HepG2 (cell line): ENCODE results near the gene POU3F1. TPM values are rescaled to one million over a fixed set of nuclear protein-coding genes. Genes with fewer than 3 reads are reported as not detected.

Experiments used
- ATAC-seq: fragments of 200-7000 bp; cut with Tn5 transposase; 3 replicates; pipeline ENCODE4 v1.9.1; 2020; ENCODE audit warnings: mild to moderate bottlenecking, moderate library complexity
- BruUV-seq: library from RNA; stranded (reverse); fragments of 400-500 nt; replicated peaks from 2 replicates; lab custom pipeline; 2021; lab: Mats Ljungman, UMichigan
- CTCF ChIA-PET: fragments of 300-600 bp; formaldehyde crosslinking; extraction: SDS; loops from one replicate; lab custom pipeline; 2021; ENCODE audit warnings: low total read pairs, inconsistent platforms, low intra/inter-chr PET ratio; lab: Yijun Ruan, JAX
- POLR2A ChIA-PET: fragments of 350-600 bp; sonication (Branson Sonifier 250); formaldehyde crosslinking; loops from one replicate; lab custom pipeline; 2020; ENCODE audit warnings: antibody characterized with exemption, inconsistent platforms; lab: Yijun Ruan, JAX
- DNase-seq: peaks from one replicate; pipeline ENCODE4 v3.0.0-alpha.2; 2015; ENCODE audit warnings: low spot score
- FAIRE-seq: peaks from 3 replicates; lab custom pipeline; 2011; peaks lifted over from hg19 to GRCh38; lab: Jason Lieb, UNC
- H2AFZ ChIP-seq: one replicate; pipeline ENCODE4 v1.6.1; 2011; ENCODE audit warnings: low read length, inconsistent platforms
- H3K27ac ChIP-seq: fragments of 300-600 bp; 3 replicates; pipeline ENCODE4 v1.8.0; 2011; ENCODE audit warnings: mixed run types, mild to moderate bottlenecking, mixed read lengths, low read length, inconsistent platforms; ENCODE audit not compliant: insufficient read depth; ENCODE audit errors: extremely low read length
- H3K27me3 ChIP-seq, 2 experiments: fragments of 200-600 bp in 1 of 2; 2 replicates in 1 of 2; 3 replicates in 1 of 2; pipeline versions ENCODE4 v1.6.0 to v1.8.0; 2011; ENCODE audit warnings: low read length in 2 of 2, mild to moderate bottlenecking in 2 of 2, moderate library complexity in 2 of 2, inconsistent platforms in 1 of 2; ENCODE audit not compliant: insufficient read depth in 2 of 2, control insufficient read depth in 1 of 2
- H3K36me3 ChIP-seq, 2 experiments: fragments of 200-600 bp in 1 of 2; replicated peaks in 1 of 2; 2 replicates in 1 of 2; 3 replicates in 1 of 2; pipeline versions ENCODE4 v1.5.1 to v1.8.0; 2011; ENCODE audit warnings: low read length in 2 of 2, inconsistent platforms in 1 of 2; ENCODE audit not compliant: insufficient read depth in 2 of 2, control insufficient read depth in 1 of 2
- H3K4me1 ChIP-seq: 2 replicates; pipeline ENCODE4 v1.5.1; 2012; ENCODE audit warnings: low read length, inconsistent platforms; ENCODE audit not compliant: insufficient read depth
- H3K4me2 ChIP-seq: 2 replicates; pipeline ENCODE4 v1.6.0; 2011; ENCODE audit warnings: low read depth, low read length, inconsistent platforms
- H3K4me3 ChIP-seq, 3 experiments: fragments of 200-600 bp in 1 of 3; sonication (generic), shearing (Covaris generic) in 1 of 3; replicated peaks in 1 of 3; 2 replicates each; pipeline ENCODE4 v1.5.1; 2011 to 2016; ENCODE audit warnings: low read length in 3 of 3, inconsistent platforms in 2 of 3, low read depth in 2 of 3, mild to moderate bottlenecking in 2 of 3, control low read depth in 1 of 3, mixed read lengths in 1 of 3; ENCODE audit not compliant: insufficient read depth in 1 of 3
- H3K79me2 ChIP-seq: one replicate; pipeline ENCODE4 v1.6.1; 2011; ENCODE audit warnings: low read length, inconsistent platforms; ENCODE audit not compliant: insufficient read depth
- H3K9ac ChIP-seq: 2 replicates; pipeline ENCODE4 v1.6.0; 2011; ENCODE audit warnings: mild to moderate bottlenecking, low read depth, low read length, inconsistent platforms; ENCODE audit not compliant: insufficient read depth
- H3K9me3 ChIP-seq: 2 replicates; pipeline ENCODE4 v1.5.1; 2012; ENCODE audit warnings: mild to moderate bottlenecking, low read length
- H4K20me1 ChIP-seq: 2 replicates; pipeline ENCODE4 v1.6.0; 2011; ENCODE audit warnings: inconsistent platforms, mild to moderate bottlenecking, low read length, moderate library complexity; ENCODE audit not compliant: insufficient read depth
- KDM4B ChIP-seq: sonication (generic); formaldehyde crosslinking; IDR thresholded peaks from 2 replicates; pipeline ENCODE4 v1.4.0; 2020; ENCODE audit warnings: missing genetic modification reagents
- MTF1 ChIP-seq: sonication (generic); formaldehyde crosslinking; IDR thresholded peaks from 2 replicates; pipeline ENCODE4 v1.5.0; 2020; ENCODE audit warnings: missing genetic modification reagents
- MTF2 ChIP-seq: sonication (generic); formaldehyde crosslinking; IDR thresholded peaks from 2 replicates; pipeline ENCODE4 v1.5.0; 2020; ENCODE audit warnings: missing genetic modification reagents, borderline replicate concordance
- NFE2L2 ChIP-seq: fragments of 150-350 bp; IDR thresholded peaks from 2 replicates; pipeline ENCODE4 v1.6.1; 2014; ENCODE audit warnings: low read length
- NFIC ChIP-seq: IDR thresholded peaks from 2 replicates; pipeline ENCODE4 v1.6.1; 2012; ENCODE audit warnings: mild to moderate bottlenecking, low read length, inconsistent platforms
- ZNF552 ChIP-seq: sonication (generic); formaldehyde crosslinking; IDR thresholded peaks from 2 replicates; pipeline ENCODE4 v1.9.0; 2022; ENCODE audit warnings: missing genetic modification reagents, mild to moderate bottlenecking, borderline replicate concordance
- WGBS: methylation state at CpG from one replicate; pipeline ENCODE4 v1.1.6; 2017; ENCODE audit warnings: low lambda C conversion rate; 5-methylcytosine and 5-hydroxymethylcytosine counted together
- in situ Hi-C: cut with HindIII; loops from 2 replicates; pipeline ENCODE4 v1.10.0; 2017; ENCODE audit warnings: low pct_unique_long_range_greater_than_20kb; ENCODE audit not compliant: extremely low pct_ligation_motif_present
- intact Hi-C: fragments of 100-400 bp; cut with micrococcal nuclease; formaldehyde crosslinking; loops from one replicate; pipeline ENCODE4 v1.10.0; 2022; ENCODE audit not compliant: unreplicated experiment
- polyA plus RNA-seq, 8 experiments: library from polyadenylated mRNA; depleted of rRNA in 3 of 8; stranded (reverse) in 7 of 8; unstranded in 1 of 8; fragments of >200 nt; fragmentation: Illumina TruSeq in 4 of 8; extraction: Trizol in 4 of 8; gene quantifications; 2 replicates each; pipeline versions ENCODE4 v1.2.1 to v1.2.3, GENCODE V29; 2011 to 2016; ENCODE audit warnings: low read depth in 4 of 8, missing spikeins in 1 of 8, mixed read lengths in 1 of 8; ENCODE audit not compliant: insufficient read depth in 1 of 8
- total RNA-seq, 5 experiments: library from RNA; depleted of rRNA; stranded (reverse); fragments of >200 nt; fragmentation: Illumina TruSeq; extraction: Trizol; gene quantifications; 2 replicates each; pipeline ENCODE4 v1.2.3, GENCODE V29; 2016; ENCODE audit warnings: low read depth in 1 of 5
- TF ChIP-seq, protein P1 (sequence below): IDR thresholded peaks from 2 replicates; pipeline ENCODE4 v1.6.1; 2012; ENCODE audit warnings: low read depth, low read length, improper control_type of control experiment
- TF ChIP-seq, protein P2 (sequence below): IDR thresholded peaks from 2 replicates; pipeline ENCODE4 v1.4.0; 2020; ENCODE audit warnings: mild to moderate bottlenecking, missing genetic modification reagents

Gene POU3F1
- total and polyA plus RNA-seq, 2 of the 13 experiments (the other 11 are each of a cell fraction or from before 2014, with no cell fraction given), result not detected

DNA sequence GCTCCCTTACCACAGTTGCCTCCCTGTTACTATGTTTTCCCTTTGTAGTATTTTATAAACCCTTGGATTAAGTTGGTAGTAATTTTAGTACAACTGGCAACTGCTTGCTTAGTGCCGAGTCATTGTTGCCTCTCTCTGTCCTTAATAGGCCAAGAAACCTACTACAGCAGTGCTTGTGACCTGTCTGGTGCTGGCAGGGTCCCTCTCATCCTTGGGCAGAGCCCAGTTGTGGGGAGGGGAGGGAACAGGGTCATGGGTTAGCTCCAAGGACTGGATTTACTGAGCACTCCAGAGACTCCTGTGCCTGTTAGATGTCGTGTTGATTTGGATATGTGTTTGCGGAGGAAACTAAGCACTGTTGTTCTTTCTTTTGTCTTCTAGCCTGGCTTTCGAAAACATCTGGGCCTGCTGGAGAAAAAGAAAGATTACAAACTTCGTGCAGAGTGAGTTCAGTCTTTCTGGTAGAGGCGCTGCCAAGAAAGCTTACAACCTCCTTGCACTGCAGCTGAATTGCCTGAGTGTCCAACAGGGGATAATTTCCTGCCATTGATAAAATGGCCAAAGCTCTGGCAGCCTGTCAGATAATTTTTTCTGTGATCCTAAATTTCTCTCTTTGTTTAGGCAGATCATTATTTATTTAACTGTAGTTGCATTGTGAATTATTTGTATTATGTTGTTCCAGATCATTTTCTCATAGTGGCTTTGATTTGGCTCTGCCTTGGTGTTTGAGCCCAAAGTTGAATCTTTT, 30.4 kb downstream of the POU3F1 start:
- no peaks in the 10 kb centered on the region; the same call in 1 of the 2 replicates for H4K20me1 ChIP-seq
- WGBS, result 96% methylated on average over 6 of the region's 6 CpGs
- no TSS peak for BruUV-seq
- H3K4me1 ChIP-seq, result peaks cover 39% of the 10 kb centered on the region
- H3K4me3 ChIP-seq, result no peak overlapping the region
- intact Hi-C loops (no loop called here), in situ Hi-C loops (no loop called here)
- CTCF ChIA-PET, result interaction anchor here (1.2 to 1.7 kb wide), 2 partner anchors 26 to 125 kb away, joined by 4 to 6 read pairs; partner anchors contain the start of gene SF3A3
- FAIRE-seq (no peak), DNase-seq (no peak), ATAC-seq (no peak)
- no peak overlapping the region for H3K4me2 ChIP-seq
- no peaks in the 10 kb centered on the region; a peak in 1 of 5 replicates for H3K27me3 ChIP-seq
- TF ChIP-seq MTF1 (CRISPR knock-in tag) (no peak), NFE2L2 (0 out of 2 replicates have a peak, but pooled peaks have one; percentile 53)
- H3K9me3 ChIP-seq, result no peaks in the 10 kb centered on the region
- H2AFZ ChIP-seq, result no peak overlapping the region
- peaks cover 7 to 60% of the 10 kb centered on the region in 2 experiments for H3K36me3 ChIP-seq
- H3K79me2 ChIP-seq, result peaks cover 31% of the 10 kb centered on the region
- no peak overlapping the region for H3K9ac ChIP-seq
- POLR2A ChIA-PET, result no interaction called here
- H3K27ac ChIP-seq, result peak overlapping the region; percentile 27

DNA sequence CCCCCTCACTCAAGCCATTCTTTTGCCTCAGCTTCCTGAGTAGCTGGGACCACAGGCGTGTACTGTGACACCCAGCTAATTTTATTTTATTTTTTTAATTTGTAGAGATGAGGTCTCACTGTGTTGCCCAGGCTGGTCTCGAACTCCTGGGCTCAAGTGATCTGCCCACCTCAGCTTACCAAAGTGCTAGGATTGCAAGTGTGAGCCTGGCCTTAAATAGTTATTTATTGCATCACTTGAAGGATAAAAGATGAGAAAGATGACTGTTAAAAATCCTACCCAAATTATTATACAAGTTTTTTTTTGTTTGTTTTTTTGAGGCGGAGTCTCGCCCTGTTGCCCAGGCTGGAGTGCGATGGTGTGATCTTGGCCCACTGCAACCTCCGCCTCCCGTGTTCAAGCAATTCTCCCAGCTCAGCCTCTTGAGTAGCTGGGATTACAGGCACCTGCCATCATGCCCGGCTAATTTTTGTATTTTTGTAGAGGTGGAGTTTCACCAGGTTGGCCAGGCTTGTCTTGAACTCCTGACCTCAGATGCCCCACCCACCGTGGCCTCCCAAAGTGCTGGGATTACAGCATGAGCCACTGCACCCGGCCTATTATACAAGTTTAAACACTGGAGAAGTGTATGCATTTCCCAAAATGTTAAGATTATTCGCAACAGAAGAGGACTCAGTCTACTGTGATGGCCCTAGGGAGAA, 31.7 kb downstream of the POU3F1 start:
- intact Hi-C loops, result no loop called here

More for the DNA sequence above, 31.7 kb downstream of the POU3F1 start:
- Histone ChIP-seq H3K4me2 (peak overlapping the region; percentile 92; the same call in 1 of the 2 replicates), H3K9me3 (no peaks in the 10 kb centered on the region), H3K36me3 (peaks cover 5 to 48% of the 10 kb centered on the region in 2 experiments), H3K27ac (no peak overlapping the region), H2AFZ (no peak overlapping the region), H4K20me1 (no peaks in the 10 kb centered on the region; the same call in 1 of the 2 replicates), H3K27me3 (no peaks in the 10 kb centered on the region; a peak in 1 of 5 replicates), H3K4me1 (peaks cover 39% of the 10 kb centered on the region), H3K4me3 (no peak overlapping the region), H3K79me2 (peaks cover 31% of the 10 kb centered on the region)
- ATAC-seq, result no peak
- in situ Hi-C loops, result no loop called here
- FAIRE-seq, result no peak
- 82% methylated on average over 11 of the region's 11 CpGs for WGBS
- CTCF ChIA-PET, result no interaction called here
- BruUV-seq, result no TSS peak
- DNase-seq, result no peak
- TF ChIP-seq ZNF552 (CRISPR knock-in tag) (no peak), KDM4B (CRISPR knock-in tag) (no peak), MTF2 (no peak), NFIC (no peak)
- TF ChIP-seq, protein P1, sequence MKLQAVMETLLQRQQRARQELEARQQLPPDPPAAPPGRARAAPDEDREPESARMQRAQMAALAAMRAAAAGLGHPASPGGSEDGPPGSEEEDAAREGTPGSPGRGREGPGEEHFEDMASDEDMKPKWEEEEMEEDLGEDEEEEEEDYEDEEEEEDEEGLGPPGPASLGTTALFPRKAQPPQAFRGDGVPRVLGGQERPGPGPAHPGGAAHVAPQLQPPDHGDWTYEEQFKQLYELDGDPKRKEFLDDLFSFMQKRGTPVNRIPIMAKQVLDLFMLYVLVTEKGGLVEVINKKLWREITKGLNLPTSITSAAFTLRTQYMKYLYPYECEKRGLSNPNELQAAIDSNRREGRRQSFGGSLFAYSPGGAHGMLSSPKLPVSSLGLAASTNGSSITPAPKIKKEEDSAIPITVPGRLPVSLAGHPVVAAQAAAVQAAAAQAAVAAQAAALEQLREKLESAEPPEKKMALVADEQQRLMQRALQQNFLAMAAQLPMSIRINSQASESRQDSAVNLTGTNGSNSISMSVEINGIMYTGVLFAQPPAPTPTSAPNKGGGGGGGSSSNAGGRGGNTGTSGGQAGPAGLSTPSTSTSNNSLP, result no peak
- TF ChIP-seq, protein P2, sequence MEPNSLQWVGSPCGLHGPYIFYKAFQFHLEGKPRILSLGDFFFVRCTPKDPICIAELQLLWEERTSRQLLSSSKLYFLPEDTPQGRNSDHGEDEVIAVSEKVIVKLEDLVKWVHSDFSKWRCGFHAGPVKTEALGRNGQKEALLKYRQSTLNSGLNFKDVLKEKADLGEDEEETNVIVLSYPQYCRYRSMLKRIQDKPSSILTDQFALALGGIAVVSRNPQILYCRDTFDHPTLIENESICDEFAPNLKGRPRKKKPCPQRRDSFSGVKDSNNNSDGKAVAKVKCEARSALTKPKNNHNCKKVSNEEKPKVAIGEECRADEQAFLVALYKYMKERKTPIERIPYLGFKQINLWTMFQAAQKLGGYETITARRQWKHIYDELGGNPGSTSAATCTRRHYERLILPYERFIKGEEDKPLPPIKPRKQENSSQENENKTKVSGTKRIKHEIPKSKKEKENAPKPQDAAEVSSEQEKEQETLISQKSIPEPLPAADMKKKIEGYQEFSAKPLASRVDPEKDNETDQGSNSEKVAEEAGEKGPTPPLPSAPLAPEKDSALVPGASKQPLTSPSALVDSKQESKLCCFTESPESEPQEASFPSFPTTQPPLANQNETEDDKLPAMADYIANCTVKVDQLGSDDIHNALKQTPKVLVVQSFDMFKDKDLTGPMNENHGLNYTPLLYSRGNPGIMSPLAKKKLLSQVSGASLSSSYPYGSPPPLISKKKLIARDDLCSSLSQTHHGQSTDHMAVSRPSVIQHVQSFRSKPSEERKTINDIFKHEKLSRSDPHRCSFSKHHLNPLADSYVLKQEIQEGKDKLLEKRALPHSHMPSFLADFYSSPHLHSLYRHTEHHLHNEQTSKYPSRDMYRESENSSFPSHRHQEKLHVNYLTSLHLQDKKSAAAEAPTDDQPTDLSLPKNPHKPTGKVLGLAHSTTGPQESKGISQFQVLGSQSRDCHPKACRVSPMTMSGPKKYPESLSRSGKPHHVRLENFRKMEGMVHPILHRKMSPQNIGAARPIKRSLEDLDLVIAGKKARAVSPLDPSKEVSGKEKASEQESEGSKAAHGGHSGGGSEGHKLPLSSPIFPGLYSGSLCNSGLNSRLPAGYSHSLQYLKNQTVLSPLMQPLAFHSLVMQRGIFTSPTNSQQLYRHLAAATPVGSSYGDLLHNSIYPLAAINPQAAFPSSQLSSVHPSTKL (CRISPR knock-in tag), result no peak
- TF ChIP-seq, all 625 proteins: peak for 0
- peak overlapping the region; percentile 95; the same call in 1 of the 2 replicates for H3K9ac ChIP-seq
- POLR2A ChIA-PET, result interaction anchor here (0.8 to 3.0 kb wide), 3 partner anchors 11 to 25 kb away, joined by 3 to 10 read pairs (median 6); partner anchors contain the start of gene SF3A3
